ENCODE data around the gene RSKR.

RSKR gene

GRCh38 chr17:28598799-28599310 lies 15.1 kb downstream of the RSKR start, which contains the start of gene SPAG5:
TSS of gene SPAG5 (minus strand) at chr17:28599025. CDS start at chr17:28598946, 79 bp downstream.
- Histone ChIP-seq H3K9ac (ENCODE audit: low read depth, low read length) (peak within 1 kb of the TSS; percentile 97), H3K9me3 (ENCODE audit: insufficient read depth, low read depth, low read length) (no peaks in the 10 kb centered on the region), H3K27ac (ENCODE audit: low read depth, low read length) (peak within 1 kb of the TSS; percentile 74), H3K4me1 (ENCODE audit: insufficient read depth, low read length) (peaks cover 7% of the 10 kb centered on the region; the same call in 1 of the 2 replicates), H3K4me3 (ENCODE audit: low read length) (peak within 1 kb of the TSS; percentile 95), H3K36me3 (ENCODE audit: insufficient read depth, low read length) (peaks cover 29% of the 10 kb centered on the region), H3K27me3 (ENCODE audit: insufficient read depth, low read length) (peaks cover 3% of the 10 kb centered on the region; the same call in 1 of the 2 replicates)
- under 1% methylated on average over 43 of the region's 44 CpGs for WGBS

GRCh38 chr17:28598389-28598788 lies 15.6 kb downstream of the RSKR start:
- WGBS = 3% methylated on average over 17 of the region's 17 CpGs
- H3K4me1 ChIP-seq (ENCODE audit: insufficient read depth, low read length) = peaks cover 7% of the 10 kb centered on the region; the same call in 1 of the 2 replicates
- H3K9me3 ChIP-seq (ENCODE audit: insufficient read depth, low read depth, low read length) = no peaks in the 10 kb centered on the region
- peaks cover 3% of the 10 kb centered on the region; the same call in 1 of the 2 replicates for H3K27me3 ChIP-seq (ENCODE audit: insufficient read depth, low read length)
- peak overlapping the region; percentile 97 for H3K9ac ChIP-seq (ENCODE audit: low read depth, low read length)
- H3K4me3 ChIP-seq (ENCODE audit: low read length) = peak overlapping the region; percentile 95
- peak overlapping the region; percentile 74 for H3K27ac ChIP-seq (ENCODE audit: low read depth, low read length)
- H3K36me3 ChIP-seq (ENCODE audit: insufficient read depth, low read length) = peaks cover 34% of the 10 kb centered on the region

DNA sequence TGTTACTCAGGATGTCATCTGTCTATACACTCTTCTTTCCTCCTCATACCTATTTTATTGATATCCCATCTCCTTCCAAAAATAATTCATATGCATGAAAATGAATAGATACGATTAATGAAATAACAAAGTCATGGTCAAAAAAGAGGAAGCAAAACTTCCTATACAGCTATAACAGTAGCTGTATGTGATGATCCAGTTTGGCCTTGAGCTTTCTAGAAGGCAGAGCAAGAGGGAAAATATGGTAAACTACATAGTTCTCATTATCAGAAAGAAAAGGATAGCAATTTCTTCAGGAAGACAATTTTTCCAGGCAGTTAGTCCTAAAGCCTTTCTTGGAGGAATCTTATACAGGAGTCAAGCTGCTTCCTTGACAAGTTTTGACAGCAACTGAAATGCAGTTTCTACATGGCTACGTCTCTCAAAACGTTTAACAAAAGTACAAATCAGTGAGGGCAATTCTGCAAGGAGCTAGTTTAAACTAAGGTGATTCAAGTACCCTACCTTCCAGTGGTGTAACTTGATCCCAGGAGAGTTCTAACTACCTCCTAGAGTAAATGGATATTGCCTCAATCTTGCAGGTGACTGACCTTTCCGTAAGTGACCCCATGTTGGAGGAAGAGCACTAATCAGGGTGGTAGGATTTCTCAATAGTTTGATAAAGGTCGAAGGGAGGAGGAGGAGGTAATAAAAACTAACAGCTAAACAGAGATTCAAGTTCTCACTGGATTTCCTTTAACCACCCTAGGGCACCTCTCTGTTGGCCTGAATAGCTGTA lies 16.2 kb downstream of the RSKR start:
- peaks cover 7% of the 10 kb centered on the region; the same call in 1 of the 2 replicates for H3K4me1 ChIP-seq (ENCODE audit: insufficient read depth, low read length)
- H3K36me3 ChIP-seq (ENCODE audit: insufficient read depth, low read length) = peaks cover 40% of the 10 kb centered on the region
- peak overlapping the region; percentile 95 for H3K4me3 ChIP-seq (ENCODE audit: low read length)
- H3K9me3 ChIP-seq (ENCODE audit: insufficient read depth, low read depth, low read length) = no peaks in the 10 kb centered on the region
- peak overlapping the region; percentile 74; the same call in 1 of the 2 replicates for H3K27ac ChIP-seq (ENCODE audit: low read depth, low read length)
- peak overlapping the region; percentile 97 for H3K9ac ChIP-seq (ENCODE audit: low read depth, low read length)
- H3K27me3 ChIP-seq (ENCODE audit: insufficient read depth, low read length) = peaks cover 3% of the 10 kb centered on the region; the same call in 1 of the 2 replicates
- 37% methylated on average over 4 of the region's 5 CpGs for WGBS

DNA sequence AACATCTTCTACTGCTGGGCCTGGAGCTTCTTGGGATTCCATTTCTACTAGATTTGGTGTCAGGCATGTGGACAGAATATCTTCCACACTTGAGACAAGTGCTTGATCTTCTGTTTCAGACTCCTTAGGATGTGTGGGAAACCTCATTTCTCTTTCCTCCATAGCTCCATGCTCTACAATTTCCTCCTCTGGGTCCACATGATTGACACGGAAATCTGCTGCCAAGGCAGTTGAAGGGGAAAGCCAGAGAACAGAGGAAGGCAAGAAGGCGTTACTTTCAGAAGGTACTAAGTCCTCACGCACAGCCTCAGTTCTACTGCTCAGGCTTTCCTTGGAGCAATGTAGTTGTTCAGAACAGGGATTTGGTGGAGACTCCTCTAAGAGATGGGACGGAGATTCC lies 21.7 kb downstream of the RSKR start:
- H3K27me3 ChIP-seq (ENCODE audit: insufficient read depth, low read length) = no peaks in the 10 kb centered on the region
- H3K9ac ChIP-seq (ENCODE audit: low read depth, low read length) = no peak overlapping the region
- H3K4me1 ChIP-seq (ENCODE audit: insufficient read depth, low read length) = no peaks in the 10 kb centered on the region
- no peak overlapping the region for H3K4me3 ChIP-seq (ENCODE audit: low read length)
- H3K27ac ChIP-seq (ENCODE audit: low read depth, low read length) = no peak overlapping the region
- no peaks in the 10 kb centered on the region for H3K9me3 ChIP-seq (ENCODE audit: insufficient read depth, low read depth, low read length)
- WGBS = 95% methylated on average over 4 of the region's 4 CpGs
- peaks cover 86% of the 10 kb centered on the region for H3K36me3 ChIP-seq (ENCODE audit: insufficient read depth, low read length)

DNA sequence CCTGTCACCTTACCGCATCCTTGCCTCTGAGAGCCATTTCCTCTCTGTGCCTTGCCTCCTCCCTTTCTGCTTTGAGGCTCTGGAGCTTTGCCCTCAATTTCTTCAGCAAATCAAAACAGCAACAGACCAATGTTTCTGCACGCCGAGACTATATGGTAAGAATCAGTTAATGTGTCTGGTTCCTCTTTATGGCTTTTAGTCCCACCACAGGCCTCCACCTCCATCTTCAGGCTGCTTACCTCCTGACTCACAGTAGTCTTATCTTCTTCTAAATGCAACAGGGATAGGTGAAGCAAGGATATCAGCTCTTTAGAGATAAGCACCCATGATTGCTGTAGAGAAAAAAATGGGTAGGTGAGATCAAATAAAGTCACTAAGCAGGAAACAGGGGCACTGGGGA lies 28.1 kb downstream of the RSKR start:
- Histone ChIP-seq H3K4me3 (ENCODE audit: low read length) (no peak overlapping the region), H3K9me3 (ENCODE audit: insufficient read depth, low read depth, low read length) (no peaks in the 10 kb centered on the region), H3K4me1 (ENCODE audit: insufficient read depth, low read length) (no peaks in the 10 kb centered on the region), H3K27me3 (ENCODE audit: insufficient read depth, low read length) (no peaks in the 10 kb centered on the region), H3K27ac (ENCODE audit: low read depth, low read length) (no peak overlapping the region), H3K36me3 (ENCODE audit: insufficient read depth, low read length) (peaks cover 93% of the 10 kb centered on the region), H3K9ac (ENCODE audit: low read depth, low read length) (no peak overlapping the region)
- WGBS = 92% methylated on average over 3 of the region's 3 CpGs

DNA sequence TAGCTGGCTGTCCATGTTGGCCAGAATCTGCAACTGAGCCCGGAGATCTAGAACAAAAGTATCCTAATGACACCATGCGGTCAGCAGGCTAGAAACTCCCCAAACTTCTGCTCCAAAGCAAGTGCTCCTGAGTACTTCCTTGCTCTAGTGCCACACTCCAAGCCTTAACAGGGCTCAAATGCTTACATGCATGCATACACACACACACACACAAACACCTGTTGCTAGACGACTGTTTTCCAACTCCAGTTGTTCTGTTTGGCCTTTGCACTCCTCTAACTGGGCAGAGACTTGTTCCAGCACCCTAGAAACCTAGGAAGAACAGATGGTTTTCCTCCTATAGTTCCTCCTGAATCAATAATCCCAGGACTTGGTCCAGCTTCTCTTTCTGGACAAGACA lies 29.6 kb downstream of the RSKR start:
- H3K9ac ChIP-seq (ENCODE audit: low read depth, low read length) = no peak overlapping the region
- H3K27me3 ChIP-seq (ENCODE audit: insufficient read depth, low read length) = no peaks in the 10 kb centered on the region
- no peak overlapping the region for H3K4me3 ChIP-seq (ENCODE audit: low read length)
- no peak overlapping the region for H3K27ac ChIP-seq (ENCODE audit: low read depth, low read length)
- H3K4me1 ChIP-seq (ENCODE audit: insufficient read depth, low read length) = no peaks in the 10 kb centered on the region
- WGBS = 73% methylated on average over 3 of the region's 3 CpGs
- H3K36me3 ChIP-seq (ENCODE audit: insufficient read depth, low read length) = peaks cover 93% of the 10 kb centered on the region
- H3K9me3 ChIP-seq (ENCODE audit: insufficient read depth, low read depth, low read length) = no peaks in the 10 kb centered on the region

DNA sequence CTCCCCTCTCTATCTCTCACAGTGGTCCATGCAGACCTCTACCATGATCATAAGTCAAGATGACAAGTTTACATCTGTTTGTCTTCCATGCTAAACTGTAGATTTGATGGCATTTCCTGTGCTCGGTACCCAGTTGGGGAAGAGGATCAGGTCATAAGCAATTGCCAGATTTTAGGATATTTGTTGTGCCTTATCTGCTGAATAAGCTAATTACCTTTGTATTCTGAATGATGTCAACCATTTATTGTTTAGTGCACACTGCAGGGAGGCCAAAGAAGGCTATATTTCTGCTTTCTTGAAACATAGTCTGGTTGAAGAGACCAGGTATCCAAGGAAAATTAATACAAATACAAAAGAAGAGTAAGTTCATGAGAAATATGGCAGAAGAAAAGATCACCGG lies 31.5 kb downstream of the RSKR start:
- Histone ChIP-seq H3K4me3 (ENCODE audit: low read length) (no peak overlapping the region), H3K27me3 (ENCODE audit: insufficient read depth, low read length) (no peaks in the 10 kb centered on the region), H3K36me3 (ENCODE audit: insufficient read depth, low read length) (peaks cover 94% of the 10 kb centered on the region), H3K9ac (ENCODE audit: low read depth, low read length) (no peak overlapping the region), H3K9me3 (ENCODE audit: insufficient read depth, low read depth, low read length) (no peaks in the 10 kb centered on the region), H3K27ac (ENCODE audit: low read depth, low read length) (no peak overlapping the region), H3K4me1 (ENCODE audit: insufficient read depth, low read length) (no peaks in the 10 kb centered on the region)
- WGBS = 93% methylated on average over 2 of the region's 2 CpGs

GRCh38 chr17:28580959-28581358 lies 33.0 kb downstream of the RSKR start:
- H3K9me3 ChIP-seq (ENCODE audit: insufficient read depth, low read depth, low read length) = no peaks in the 10 kb centered on the region
- H3K27me3 ChIP-seq (ENCODE audit: insufficient read depth, low read length) = peaks cover 2% of the 10 kb centered on the region; the same call in 1 of the 2 replicates
- no peak overlapping the region for H3K9ac ChIP-seq (ENCODE audit: low read depth, low read length)
- H3K27ac ChIP-seq (ENCODE audit: low read depth, low read length) = no peak overlapping the region
- H3K4me3 ChIP-seq (ENCODE audit: low read length) = no peak overlapping the region
- WGBS = no CpG with 5 or more reads among the region's 3 CpGs
- peaks cover 3% of the 10 kb centered on the region; the same call in 1 of the 2 replicates for H3K4me1 ChIP-seq (ENCODE audit: insufficient read depth, low read length)
- peaks cover 82% of the 10 kb centered on the region for H3K36me3 ChIP-seq (ENCODE audit: insufficient read depth, low read length)

- H3K36me3 ChIP-seq (ENCODE audit: insufficient read depth, low read length) = peaks cover 72% of the 10 kb centered on the region
- no peaks in the 10 kb centered on the region for H3K9me3 ChIP-seq (ENCODE audit: insufficient read depth, low read depth, low read length)
- peaks cover 3% of the 10 kb centered on the region; the same call in 1 of the 2 replicates for H3K27me3 ChIP-seq (ENCODE audit: insufficient read depth, low read length)
- H3K4me3 ChIP-seq (ENCODE audit: low read length) = no peak overlapping the region
- peaks cover 3% of the 10 kb centered on the region; the same call in 1 of the 2 replicates for H3K4me1 ChIP-seq (ENCODE audit: insufficient read depth, low read length)
- H3K27ac ChIP-seq (ENCODE audit: low read depth, low read length) = no peak overlapping the region
- WGBS = 96% methylated on average over 4 of the region's 4 CpGs
- H3K9ac ChIP-seq (ENCODE audit: low read depth, low read length) = no peak overlapping the region
Measured at GRCh38 chr17:28579526-28579925, 34.5 kb downstream of the RSKR start.

- Histone ChIP-seq H3K27ac (ENCODE audit: low read depth, low read length) (no peak overlapping the region), H3K9me3 (ENCODE audit: insufficient read depth, low read depth, low read length) (no peaks in the 10 kb centered on the region), H3K27me3 (ENCODE audit: insufficient read depth, low read length) (peaks cover 3% of the 10 kb centered on the region; the same call in 1 of the 2 replicates), H3K36me3 (ENCODE audit: insufficient read depth, low read length) (peaks cover 63% of the 10 kb centered on the region), H3K9ac (ENCODE audit: low read depth, low read length) (no peak overlapping the region), H3K4me1 (ENCODE audit: insufficient read depth, low read length) (peaks cover 3% of the 10 kb centered on the region; the same call in 1 of the 2 replicates), H3K4me3 (ENCODE audit: low read length) (no peak overlapping the region)
- 98% methylated on average over 8 of the region's 8 CpGs for WGBS
Measured at GRCh38 chr17:28578246-28579195, 35.5 kb downstream of the RSKR start.
